Caco-2 (cell line): Measurements from ENCODE around the gene COA1. TPM values are rescaled to one million over a fixed set of nuclear protein-coding genes. Genes with fewer than 3 reads are reported as not detected.

Experiments
- BruUV-seq: library from RNA; stranded (reverse); fragments of 400-500 nt; replicated peaks from 2 replicates; lab custom pipeline; 2021; lab: Mats Ljungman, UMichigan
- CTCF ChIA-PET: fragments of 300-600 bp; sonication (Branson Sonifier 250); formaldehyde crosslinking; loops from one replicate; lab custom pipeline; 2022; ENCODE audit warnings: antibody characterized with exemption; lab: Charles Lee
- POLR2A ChIA-PET: fragments of 300-600 bp; sonication (Branson Sonifier 250); formaldehyde crosslinking; loops from one replicate; lab custom pipeline; 2022; ENCODE audit warnings: antibody characterized with exemption; lab: Charles Lee
- DNase-seq, 2 experiments: peaks; one replicate each; pipeline versions ENCODE4 v3.0.0 to v3.0.0-alpha.2; 2020 to 2022
- H3K27me3 ChIP-seq: replicated peaks from 2 replicates; pipeline ENCODE4 v1.6.0; 2011; ENCODE audit warnings: low read length; ENCODE audit not compliant: control insufficient read depth, insufficient read depth
- H3K36me3 ChIP-seq: 2 replicates; pipeline ENCODE4 v1.5.1; 2011; ENCODE audit warnings: low read length; ENCODE audit not compliant: control insufficient read depth, insufficient read depth
- H3K4me1 ChIP-seq: fragments of 250-450 bp; sonication (Bioruptor Pico); 2 replicates; pipeline ENCODE4 v1.5.1; 2020; ENCODE audit warnings: mild to moderate bottlenecking
- H3K4me3 ChIP-seq: 2 replicates; pipeline ENCODE4 v1.5.1; 2011; ENCODE audit warnings: low read depth, mild to moderate bottlenecking, control low read depth, low read length
- H3K9me3 ChIP-seq: fragments of 250-450 bp; sonication (Bioruptor Pico); 2 replicates; pipeline ENCODE4 v1.5.1; 2020; ENCODE audit warnings: mild to moderate bottlenecking, moderate library complexity
- H3K27ac Mint-ChIP-seq: one replicate; pipeline ENCODE4 v1.8.0; 2022; ENCODE audit warnings: mixed read lengths; ENCODE audit not compliant: unreplicated experiment
- H3K27me3 Mint-ChIP-seq: one replicate; pipeline ENCODE4 v1.8.0; 2022; ENCODE audit warnings: mixed read lengths; ENCODE audit not compliant: insufficient read depth, unreplicated experiment
- H3K36me3 Mint-ChIP-seq: one replicate; pipeline ENCODE4 v1.8.0; 2022; ENCODE audit warnings: mild to moderate bottlenecking, mixed read lengths; ENCODE audit not compliant: insufficient read depth, unreplicated experiment
- H3K4me1 Mint-ChIP-seq: one replicate; pipeline ENCODE4 v1.8.0; 2022; ENCODE audit warnings: low read depth, mixed read lengths; ENCODE audit not compliant: unreplicated experiment
- H3K4me3 Mint-ChIP-seq: one replicate; pipeline ENCODE4 v1.8.0; 2022; ENCODE audit warnings: mild to moderate bottlenecking, moderate library complexity, mixed read lengths; ENCODE audit not compliant: unreplicated experiment
- H3K9me3 Mint-ChIP-seq: one replicate; pipeline ENCODE4 v1.8.0; 2022; ENCODE audit warnings: mixed read lengths; ENCODE audit not compliant: unreplicated experiment
- CTCF ChIP-seq, 2 experiments: fragments of 200-600 bp in 1 of 2; IDR thresholded peaks; 1 replicate in 1 of 2; 2 replicates in 1 of 2; pipeline versions ENCODE4 v1.5.1 to v1.8.0; 2011 to 2022; ENCODE audit warnings: antibody characterized with exemption in 1 of 2, control low read depth in 1 of 2, inconsistent platforms in 1 of 2, low read depth in 1 of 2, low read length in 1 of 2, mild to moderate bottlenecking in 1 of 2, moderate library complexity in 1 of 2; ENCODE audit not compliant: insufficient read depth in 1 of 2, severe bottlenecking in 1 of 2, unreplicated experiment in 1 of 2
- intact Hi-C: fragments of 100-400 bp; cut with micrococcal nuclease; formaldehyde crosslinking; loops from one replicate; pipeline ENCODE4 v1.10.0; 2022; ENCODE audit not compliant: unreplicated experiment
- total RNA-seq: library from RNA; stranded (reverse); gene quantifications from 2 replicates; pipeline ENCODE4 v1.2.3, GENCODE V29; 2022

The COA1 gene
- total RNA-seq, 1 experiment from 2014 or later: 94.7 TPM

GRCh38 chr7:43659549-43659896, 69.8 kb downstream of the COA1 start:
- Mint-ChIP-seq H3K4me1 (peaks cover 20% of the 10 kb centered on the region), H3K36me3 (peaks cover 13% of the 10 kb centered on the region), H3K27me3 (no peaks in the 10 kb centered on the region), H3K9me3 (no peaks in the 10 kb centered on the region), H3K27ac (no peak overlapping the region), H3K4me3 (no peak overlapping the region)
- Histone ChIP-seq H3K27me3 (no peaks in the 10 kb centered on the region), H3K4me3 (no peak overlapping the region), H3K36me3 (no peaks in the 10 kb centered on the region), H3K9me3 (no peaks in the 10 kb centered on the region), H3K4me1 (0 out of 2 replicates have a peak, but pooled peaks cover 9% of the 10 kb centered on the region)
- DNase-seq: no peak
- no TSS peak for BruUV-seq
- intact Hi-C loops: no loop called here
- POLR2A ChIA-PET: no interaction called here
- CTCF ChIA-PET: no interaction called here
- TF ChIP-seq CTCF (IDR thresholded peaks at IDR 0.05; ENCODE audit: insufficient read depth in 1 of 2, low read depth in 1 of 2, low read length in 1 of 2, severe bottlenecking in 1 of 2, unreplicated experiment in 1 of 2): no peak

GRCh38 chr7:43658718-43659548, 70.4 kb downstream of the COA1 start:
- ChIA-PET POLR2A (no interaction called here), CTCF (no interaction called here)
- H3K4me1 ChIP-seq: 0 out of 2 replicates have a peak, but pooled peaks cover 9% of the 10 kb centered on the region
- peaks cover 20% of the 10 kb centered on the region for H3K4me1 Mint-ChIP-seq
- no peaks in the 10 kb centered on the region for H3K36me3 ChIP-seq
- DNase-seq: no peak
- no peaks in the 10 kb centered on the region for H3K27me3 ChIP-seq
- no peaks in the 10 kb centered on the region for H3K9me3 Mint-ChIP-seq
- intact Hi-C loops: no loop called here
- no peaks in the 10 kb centered on the region for H3K9me3 ChIP-seq
- no peaks in the 10 kb centered on the region for H3K27me3 Mint-ChIP-seq
- H3K4me3 Mint-ChIP-seq: no peak overlapping the region
- TF ChIP-seq CTCF (IDR thresholded peaks at IDR 0.05; ENCODE audit: insufficient read depth in 1 of 2, low read depth in 1 of 2, low read length in 1 of 2, severe bottlenecking in 1 of 2, unreplicated experiment in 1 of 2): no peak
- peaks cover 17% of the 10 kb centered on the region for H3K36me3 Mint-ChIP-seq
- H3K27ac Mint-ChIP-seq: no peak overlapping the region
- no TSS peak for BruUV-seq
- H3K4me3 ChIP-seq: no peak overlapping the region

- CTCF ChIA-PET: no interaction called here
- no TSS peak for BruUV-seq
- intact Hi-C loops: no loop called here
These were observed 72.3 kb downstream of the COA1 start for GRCh38 chr7:43656997-43657396.

More at GRCh38 chr7:43656997-43657396, 72.3 kb downstream of the COA1 start:
- H3K4me1 Mint-ChIP-seq: peaks cover 20% of the 10 kb centered on the region
- TF ChIP-seq CTCF (IDR thresholded peaks at IDR 0.05; ENCODE audit: insufficient read depth in 1 of 2, low read depth in 1 of 2, low read length in 1 of 2, severe bottlenecking in 1 of 2, unreplicated experiment in 1 of 2): no peak
- Histone ChIP-seq H3K4me3 (no peak overlapping the region), H3K36me3 (no peaks in the 10 kb centered on the region), H3K9me3 (no peaks in the 10 kb centered on the region), H3K27me3 (no peaks in the 10 kb centered on the region), H3K4me1 (0 out of 2 replicates have a peak, but pooled peaks cover 9% of the 10 kb centered on the region)
- H3K36me3 Mint-ChIP-seq: peaks cover 17% of the 10 kb centered on the region
- H3K27ac Mint-ChIP-seq: no peak overlapping the region
- no peaks in the 10 kb centered on the region for H3K27me3 Mint-ChIP-seq
- POLR2A ChIA-PET: no interaction called here
- H3K9me3 Mint-ChIP-seq: no peaks in the 10 kb centered on the region
- DNase-seq: no peak
- H3K4me3 Mint-ChIP-seq: no peak overlapping the region
